Ascending aorta (tissue), 2 donors: ENCODE results near the gene ACTR5. TPM values are rescaled to one million over a fixed set of nuclear protein-coding genes. Genes with fewer than 3 reads are reported as not detected.

ENCODE experiments used
- DNase-seq, 2 donors: peaks; one replicate each; pipeline ENCODE4 v3.0.0-alpha.2; 2019; ENCODE audit warnings: low spot score in 2 of 2
- H3K27ac ChIP-seq, 2 donors: fragments of 200-600 bp; sonication (generic); one replicate each; pipeline ENCODE4 v1.5.1; 2016 to 2017; ENCODE audit warnings: mild to moderate bottlenecking in 1 of 2
- H3K27me3 ChIP-seq: fragments of 200-600 bp; sonication (generic); one replicate; pipeline ENCODE4 v1.5.1; 2017
- H3K36me3 ChIP-seq, 2 donors: fragments of 200-600 bp; sonication (generic); one replicate each; pipeline ENCODE4 v1.5.1; 2016
- H3K4me1 ChIP-seq, 2 donors: fragments of 200-600 bp; sonication (generic); one replicate each; pipeline ENCODE4 v1.5.1; 2016 to 2017; ENCODE audit warnings: mild to moderate bottlenecking in 1 of 2
- H3K4me3 ChIP-seq, 2 donors: fragments of 200-600 bp; sonication (generic); one replicate each; pipeline ENCODE4 v1.5.1; 2016 to 2017; ENCODE audit warnings: mild to moderate bottlenecking in 1 of 2
- H3K9me3 ChIP-seq, 2 donors: fragments of 200-600 bp; sonication (generic); one replicate each; pipeline ENCODE4 v1.5.1; 2016
- CTCF ChIP-seq, 3 experiments: fragments of 200-600 bp in 2 of 3; fragments of 450-650 bp in 1 of 3; sonication (generic) in 2 of 3; IDR thresholded peaks; one replicate each; pipeline ENCODE4 v1.5.1; 2016 to 2019; ENCODE audit warnings: antibody characterized with exemption in 3 of 3, mild to moderate bottlenecking in 1 of 3, moderate library complexity in 1 of 3
- intact Hi-C: fragments of 100-400 bp; cut with DNase I; formaldehyde crosslinking; loops from one replicate; pipeline ENCODE4 v1.15.1; 2023
- total RNA-seq: library from RNA; depleted of rRNA; stranded (reverse); fragments of >200 nt; gene quantifications from one replicate; pipeline ENCODE4 v1.1.0, GENCODE V29; 2016

ACTR5 gene
- total RNA-seq, 1 donor from 2014 or later = 5.9 TPM

GRCh38 chr20:38764567-38765318 lies 16.5 kb downstream of the ACTR5 start:
- H3K36me3 ChIP-seq = peaks cover 20 to 47% of the 10 kb centered on the region in 2 donors

GRCh38 chr20:38766071-38766470 lies 17.8 kb downstream of the ACTR5 start:
- TF ChIP-seq CTCF (IDR thresholded peaks at IDR 0.05) = no peak
- H3K9me3 ChIP-seq = no peaks in the 10 kb centered on the region
- intact Hi-C loops = no loop called here
- peak overlapping the region in 1 of 2 donors; percentile 7 for H3K4me3 ChIP-seq
- no peak for DNase-seq
- peaks cover 12 to 24% of the 10 kb centered on the region in 2 donors for H3K4me1 ChIP-seq
- peaks cover 20 to 43% of the 10 kb centered on the region in 2 donors for H3K36me3 ChIP-seq
- H3K27me3 ChIP-seq = no peaks in the 10 kb centered on the region
- H3K27ac ChIP-seq = peak overlapping the region; percentile 73 to 76

More at GRCh38 chr20:38764567-38765318, 16.5 kb downstream of the ACTR5 start:
- peak; percentile 18 to 71 for DNase-seq
- Histone ChIP-seq H3K9me3 (no peaks in the 10 kb centered on the region), H3K4me3 (no peak overlapping the region), H3K4me1 (peaks cover 12 to 24% of the 10 kb centered on the region in 2 donors), H3K27ac (peak overlapping the region; percentile 73 to 76), H3K27me3 (no peaks in the 10 kb centered on the region)
- intact Hi-C loops = no loop called here
- no peak for TF ChIP-seq CTCF (IDR thresholded peaks at IDR 0.05)

GRCh38 chr20:38769376-38770295 lies 21.4 kb downstream of the ACTR5 start:
- no peak for TF ChIP-seq CTCF (IDR thresholded peaks at IDR 0.05)
- Histone ChIP-seq H3K4me3 (no peak overlapping the region), H3K4me1 (peaks cover 10 to 19% of the 10 kb centered on the region in 2 donors), H3K36me3 (peaks cover 27 to 53% of the 10 kb centered on the region in 2 donors), H3K9me3 (no peaks in the 10 kb centered on the region), H3K27ac (no peak overlapping the region), H3K27me3 (no peaks in the 10 kb centered on the region)
- DNase-seq = no peak
- intact Hi-C loops = no loop called here

GRCh38 chr20:38770546-38770945 lies 22.3 kb downstream of the ACTR5 start:
- Histone ChIP-seq H3K9me3 (no peaks in the 10 kb centered on the region), H3K27ac (peak overlapping the region in 1 of 2 donors; percentile 2), H3K36me3 (peaks cover 27 to 53% of the 10 kb centered on the region in 2 donors), H3K4me1 (peaks cover 4 to 11% of the 10 kb centered on the region in 2 donors), H3K27me3 (no peaks in the 10 kb centered on the region), H3K4me3 (no peak overlapping the region)
- no peak for TF ChIP-seq CTCF (IDR thresholded peaks at IDR 0.05)
- intact Hi-C loops = no loop called here
- no peak for DNase-seq

GRCh38 chr20:38770970-38771369 lies 22.7 kb downstream of the ACTR5 start:
- peaks cover 4 to 7% of the 10 kb centered on the region in 2 donors for H3K4me1 ChIP-seq
- H3K27me3 ChIP-seq = no peaks in the 10 kb centered on the region
- peak overlapping the region in 1 of 2 donors; percentile 2 for H3K27ac ChIP-seq
- no peak overlapping the region for H3K4me3 ChIP-seq
- no peaks in the 10 kb centered on the region for H3K9me3 ChIP-seq
- intact Hi-C loops = no loop called here
- TF ChIP-seq CTCF (IDR thresholded peaks at IDR 0.05) = no peak
- H3K36me3 ChIP-seq = peaks cover 27 to 53% of the 10 kb centered on the region in 2 donors
- DNase-seq = no peak
